ENCODE data around the gene AMBP.

- TF ChIP-seq CTCF (IDR thresholded peaks at IDR 0.05) = no peak
- no peak for TF ChIP-seq ZFX (IDR thresholded peaks at IDR 0.05; ENCODE audit: borderline replicate concordance)
Measured at GRCh38 chr9:114048533-114049415, 29.3 kb downstream of the AMBP start.

All from 22Rv1 (cell line).